HG02588 (cell line): ENCODE data around the gene GIPR.
A peak's percentile ranks its signal among the peaks of the same experiment; 100 is the strongest.

Experiments
- ATAC-seq: cut with Tn5 transposase; IDR thresholded peaks from one replicate; pipeline ENCODE4 v1.9.1; 2021; ENCODE audit warnings: mild to moderate bottlenecking, moderate library complexity; ENCODE audit not compliant: unreplicated experiment

The GIPR gene

GRCh38 chr19:45729800-45730290, 61.8 kb downstream of the GIPR start:
- ATAC-seq, result no peak

DNA sequence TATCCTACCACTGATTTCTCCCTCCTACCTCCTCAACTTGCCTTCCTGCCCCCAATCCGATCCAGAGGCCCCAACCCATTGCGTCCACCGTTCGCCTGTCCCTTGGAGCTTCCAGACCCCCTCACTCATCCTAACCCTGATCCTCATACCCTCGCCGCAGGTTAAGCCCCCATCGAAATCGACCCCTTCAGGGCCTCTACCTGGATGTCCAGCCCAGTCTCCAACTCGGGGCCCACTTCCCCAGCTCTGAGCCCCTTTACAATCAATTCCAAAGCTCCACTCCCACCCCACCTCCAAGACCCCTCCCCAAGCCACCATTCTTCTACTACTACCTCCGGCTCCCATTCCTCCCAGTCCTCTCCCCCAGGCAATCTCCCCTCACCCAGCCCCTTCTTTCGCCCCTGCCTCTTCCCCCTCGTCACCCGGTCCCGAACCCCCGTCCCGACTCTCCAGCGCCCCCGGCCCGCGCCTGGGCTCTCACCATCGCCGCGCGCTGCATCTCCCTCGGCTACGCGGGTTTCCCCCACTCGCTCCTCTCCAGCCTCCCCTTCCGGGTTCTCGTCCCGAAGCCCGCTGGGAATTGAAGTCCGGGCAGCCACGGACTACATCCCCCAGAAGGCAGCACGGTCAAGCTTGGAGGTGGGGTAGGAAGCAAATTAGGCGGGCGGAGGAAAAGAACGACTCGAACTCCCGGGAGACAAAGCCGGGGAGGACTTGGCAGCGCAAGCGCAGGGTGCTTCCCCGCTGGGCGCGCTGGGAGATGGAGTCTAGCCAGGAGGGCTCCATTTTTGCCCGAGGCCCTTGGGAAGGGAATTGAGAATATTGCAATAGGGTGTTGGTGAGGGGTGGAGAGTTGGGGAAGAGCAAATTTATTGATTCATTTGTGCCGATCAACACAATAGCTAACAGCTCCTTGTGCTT, 62.6 kb downstream of the GIPR start, which contains the start of gene FBXO46:
FBXO46 (minus strand) TSS at position 529 of the 921 bp plus-strand sequence. CDS start 17,401 bp downstream, outside the sequence.
- ATAC-seq, result peak; percentile 89
